ENCODE data around the gene DNM2. TPM values are rescaled to one million over a fixed set of nuclear protein-coding genes. Genes with fewer than 3 reads are reported as not detected.
A peak's percentile ranks its signal among the peaks of the same experiment; 100 is the strongest.

The DNM2 gene
- total and polyA plus RNA-seq, 9 of the 15 experiments (the other 6 are each of a cell fraction or from before 2014, with no cell fraction given), result 2.2 to 161 (median 72.6) TPM

DNA sequence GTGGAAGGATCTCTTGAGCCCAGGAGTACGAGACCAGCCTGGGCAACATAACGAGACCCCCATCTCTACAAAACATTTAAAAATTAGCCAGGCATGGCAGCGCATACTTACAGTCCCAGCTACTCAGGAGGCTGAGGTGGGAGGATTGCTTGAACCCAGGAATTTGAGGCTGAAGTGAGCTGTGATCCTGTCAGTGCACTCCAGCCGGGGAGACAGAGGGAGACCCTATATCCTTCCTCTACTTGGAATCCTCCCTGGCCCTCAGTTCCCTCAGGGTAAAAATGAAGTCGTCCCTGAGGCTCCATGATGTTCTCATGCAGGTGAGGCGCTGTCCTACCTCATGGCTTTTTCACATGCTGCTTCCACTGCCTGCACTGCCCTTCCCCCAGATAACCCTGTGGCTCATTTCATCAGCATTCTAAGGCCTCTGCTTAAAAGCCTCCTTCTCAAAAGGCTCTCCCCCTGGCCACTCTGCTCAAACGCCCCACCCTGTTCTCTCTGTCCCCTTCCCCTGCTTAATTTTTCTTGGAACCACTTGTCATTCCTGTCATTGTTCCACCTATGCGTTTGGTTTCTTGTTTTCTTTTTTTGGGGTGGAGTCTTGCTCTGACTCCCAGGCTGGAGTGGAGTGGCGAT lies 19.2 kb downstream of the DNM2 start (continued):
- TF ChIP-seq, protein P1, sequence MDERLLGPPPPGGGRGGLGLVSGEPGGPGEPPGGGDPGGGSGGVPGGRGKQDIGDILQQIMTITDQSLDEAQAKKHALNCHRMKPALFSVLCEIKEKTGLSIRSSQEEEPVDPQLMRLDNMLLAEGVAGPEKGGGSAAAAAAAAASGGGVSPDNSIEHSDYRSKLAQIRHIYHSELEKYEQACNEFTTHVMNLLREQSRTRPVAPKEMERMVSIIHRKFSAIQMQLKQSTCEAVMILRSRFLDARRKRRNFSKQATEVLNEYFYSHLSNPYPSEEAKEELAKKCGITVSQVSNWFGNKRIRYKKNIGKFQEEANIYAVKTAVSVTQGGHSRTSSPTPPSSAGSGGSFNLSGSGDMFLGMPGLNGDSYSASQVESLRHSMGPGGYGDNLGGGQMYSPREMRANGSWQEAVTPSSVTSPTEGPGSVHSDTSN (CRISPR knock-in tag; IDR thresholded peaks at IDR 0.05; ENCODE audit: low read depth), result no peak
- TF ChIP-seq, protein P1 (tag; conservative IDR thresholded peaks at IDR 0.05; ENCODE audit: low read depth), result peak; percentile 78
- TF ChIP-seq ZBTB1 (CRISPR knock-in tag; IDR thresholded peaks at IDR 0.05; ENCODE audit: borderline replicate concordance, low read depth) (no peak), RREB1 (CRISPR knock-in tag; IDR thresholded peaks at IDR 0.05) (no peak), POLR2AphosphoS5 (IDR thresholded peaks at IDR 0.05; ENCODE audit: control insufficient read depth, insufficient read depth, low read depth, low read length) (no peak), CBFB (CRISPR knock-in tag; IDR thresholded peaks at IDR 0.05) (no peak), ZNF707 (CRISPR knock-in tag; conservative IDR thresholded peaks at IDR 0.05) (no peak), KHSRP (IDR thresholded peaks at IDR 0.05) (no peak), ZNF347 (CRISPR knock-in tag; IDR thresholded peaks at IDR 0.05; ENCODE audit: low read depth) (no peak), SP2 (IDR thresholded peaks at IDR 0.05; ENCODE audit: extremely low read depth, low read depth, low read length, poor library complexity, severe bottlenecking) (no peak), CBFA2T2 (conservative IDR thresholded peaks at IDR 0.05) (no peak), CEBPB (tag; IDR thresholded peaks at IDR 0.05) (0 out of 2 replicates have a peak, but pooled peaks have one; percentile 6), MAFK (IDR thresholded peaks at IDR 0.05; ENCODE audit: low read length) (no peak), DACH1 (IDR thresholded peaks at IDR 0.05; ENCODE audit: partially characterized antibody) (no peak), KAT8 (IDR thresholded peaks at IDR 0.05; ENCODE audit: low read depth) (no peak), GATA2 (CRISPR knock-in tag; IDR thresholded peaks at IDR 0.05) (no peak)
- TF ChIP-seq, protein P2, sequence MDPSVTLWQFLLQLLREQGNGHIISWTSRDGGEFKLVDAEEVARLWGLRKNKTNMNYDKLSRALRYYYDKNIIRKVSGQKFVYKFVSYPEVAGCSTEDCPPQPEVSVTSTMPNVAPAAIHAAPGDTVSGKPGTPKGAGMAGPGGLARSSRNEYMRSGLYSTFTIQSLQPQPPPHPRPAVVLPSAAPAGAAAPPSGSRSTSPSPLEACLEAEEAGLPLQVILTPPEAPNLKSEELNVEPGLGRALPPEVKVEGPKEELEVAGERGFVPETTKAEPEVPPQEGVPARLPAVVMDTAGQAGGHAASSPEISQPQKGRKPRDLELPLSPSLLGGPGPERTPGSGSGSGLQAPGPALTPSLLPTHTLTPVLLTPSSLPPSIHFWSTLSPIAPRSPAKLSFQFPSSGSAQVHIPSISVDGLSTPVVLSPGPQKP (CRISPR knock-in tag; IDR thresholded peaks at IDR 0.05), result no peak
